ENCODE results near the gene MYRFL. TPM values are rescaled to one million over a fixed set of nuclear protein-coding genes. Genes with fewer than 3 reads are reported as not detected.

The MYRFL gene
- total and polyA plus RNA-seq, 9 donors = 0.21 to 0.94 (median 0.41) TPM

DNA sequence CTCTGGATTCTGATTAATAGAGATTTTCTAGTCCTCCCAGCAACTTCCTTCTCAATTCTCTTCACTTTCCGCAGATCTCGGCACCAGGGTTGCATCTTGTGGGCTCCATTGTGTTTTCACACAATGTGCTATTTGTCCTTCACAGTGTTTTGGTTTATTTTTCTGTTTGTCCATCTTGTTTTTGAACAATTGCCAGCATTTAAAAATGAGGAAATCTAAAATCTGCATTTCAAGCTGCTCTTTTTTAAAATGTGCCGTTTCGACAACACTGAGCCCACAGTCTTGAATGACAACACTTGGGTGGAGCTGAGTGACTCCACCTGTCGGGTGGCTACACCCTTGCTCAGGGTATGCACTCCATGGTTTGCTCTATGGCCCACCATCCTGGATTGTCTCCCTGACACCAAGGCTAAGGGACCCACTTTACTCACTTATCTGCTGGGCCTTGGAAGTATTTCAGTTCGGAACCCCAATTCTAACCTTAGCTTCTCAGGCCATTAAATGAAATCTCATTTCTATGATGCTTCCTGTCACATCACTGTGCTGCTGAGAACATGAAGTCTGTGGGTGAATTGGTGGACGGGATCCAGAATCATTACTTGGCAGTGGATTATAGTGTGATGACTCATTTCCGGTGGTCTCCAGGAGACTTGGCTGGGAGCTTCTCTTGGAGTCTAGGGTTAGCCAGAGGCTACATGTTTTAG is 3.4 kb upstream of the MYRFL start:
- WGBS (ENCODE audit: insufficient coverage) = 27% methylated on average over 3 of the region's 8 CpGs
- no peak overlapping the region for H3K4me3 ChIP-seq (ENCODE audit: low read length)

DNA sequence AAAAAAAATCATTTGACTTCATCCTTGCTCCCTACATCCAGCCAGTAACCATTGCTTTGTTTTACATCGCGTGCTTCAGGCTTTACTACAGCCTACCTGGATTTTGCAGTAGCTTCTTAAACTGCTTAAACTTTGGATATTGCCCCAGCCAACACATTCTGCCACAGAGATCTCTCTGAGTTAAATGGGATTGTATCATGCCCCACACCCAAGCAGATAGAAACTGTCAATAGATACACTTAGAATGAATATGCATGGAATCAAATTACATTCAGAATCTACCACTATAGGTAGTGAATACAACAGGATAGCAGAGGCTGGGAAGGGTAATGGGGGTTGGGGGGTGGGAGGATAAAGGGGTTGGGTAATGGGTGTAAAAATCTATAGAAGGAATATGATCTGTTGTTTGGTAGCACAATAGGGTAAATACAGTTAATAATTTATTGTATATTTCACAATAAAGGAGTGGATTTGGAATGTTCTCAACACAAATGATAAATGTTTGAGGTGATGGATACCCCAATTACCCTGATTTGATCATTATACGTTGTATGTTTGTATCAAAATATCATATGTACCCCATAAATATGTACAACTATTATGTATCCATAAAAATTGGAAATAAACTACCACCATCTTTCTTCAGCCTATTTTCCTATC is 2.7 kb upstream of the MYRFL start:
- WGBS (ENCODE audit: insufficient coverage) = 14% methylated on average over 2 of the region's 3 CpGs
- Histone ChIP-seq H3K9me3 (replicated peaks; ENCODE audit: control insufficient read depth, low read depth, low read length) (no peaks in the 10 kb centered on the region), H3K27me3 (ENCODE audit: control insufficient read depth, insufficient read depth, low read length) (no peaks in the 10 kb centered on the region), H3K4me1 (ENCODE audit: control insufficient read depth, insufficient read depth, low read length) (peaks cover 10% of the 10 kb centered on the region), H3K4me3 (ENCODE audit: low read length) (no peak overlapping the region), H3K36me3 (ENCODE audit: control insufficient read depth, insufficient read depth, low read length) (no peaks in the 10 kb centered on the region), H3K27ac (ENCODE audit: low read length) (no peak overlapping the region)
- DNase-seq = no peak

More for the DNA sequence above, 3.4 kb upstream of the MYRFL start:
- Histone ChIP-seq H3K9me3 (replicated peaks; ENCODE audit: control insufficient read depth, low read depth, low read length) (no peaks in the 10 kb centered on the region), H3K36me3 (ENCODE audit: control insufficient read depth, insufficient read depth, low read length) (no peaks in the 10 kb centered on the region), H3K27me3 (ENCODE audit: control insufficient read depth, insufficient read depth, low read length) (no peaks in the 10 kb centered on the region), H3K4me1 (ENCODE audit: control insufficient read depth, insufficient read depth, low read length) (peaks cover 10% of the 10 kb centered on the region), H3K27ac (ENCODE audit: low read length) (peak overlapping the region; percentile 74)
- peak; percentile 74 for DNase-seq

DNA sequence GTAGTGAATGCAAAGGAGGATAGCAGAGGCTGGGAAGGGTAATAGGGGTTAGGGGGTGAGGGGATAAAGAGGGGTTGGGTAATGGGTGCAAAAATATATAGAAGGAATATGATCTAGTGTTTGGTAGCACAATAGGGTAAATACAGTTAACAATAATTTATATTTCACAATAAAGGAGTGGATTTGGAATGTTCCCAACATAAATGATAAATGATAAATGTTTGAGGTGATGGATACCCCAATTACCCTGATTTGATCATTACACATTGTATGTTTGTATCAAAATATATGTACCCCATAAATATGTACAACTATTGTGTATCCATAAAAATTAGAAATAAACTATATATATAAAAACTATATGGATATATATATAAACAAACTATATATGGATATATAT is 999 bp upstream of the MYRFL start:
- Histone ChIP-seq H3K4me1 (ENCODE audit: control insufficient read depth, insufficient read depth, low read length) (peaks cover 10% of the 10 kb centered on the region), H3K4me3 (ENCODE audit: low read length) (no peak overlapping the region), H3K27me3 (ENCODE audit: control insufficient read depth, insufficient read depth, low read length) (no peaks in the 10 kb centered on the region), H3K36me3 (ENCODE audit: control insufficient read depth, insufficient read depth, low read length) (no peaks in the 10 kb centered on the region), H3K9me3 (replicated peaks; ENCODE audit: control insufficient read depth, low read depth, low read length) (no peaks in the 10 kb centered on the region), H3K27ac (ENCODE audit: low read length) (no peak overlapping the region)
- DNase-seq = no peak

DNA sequence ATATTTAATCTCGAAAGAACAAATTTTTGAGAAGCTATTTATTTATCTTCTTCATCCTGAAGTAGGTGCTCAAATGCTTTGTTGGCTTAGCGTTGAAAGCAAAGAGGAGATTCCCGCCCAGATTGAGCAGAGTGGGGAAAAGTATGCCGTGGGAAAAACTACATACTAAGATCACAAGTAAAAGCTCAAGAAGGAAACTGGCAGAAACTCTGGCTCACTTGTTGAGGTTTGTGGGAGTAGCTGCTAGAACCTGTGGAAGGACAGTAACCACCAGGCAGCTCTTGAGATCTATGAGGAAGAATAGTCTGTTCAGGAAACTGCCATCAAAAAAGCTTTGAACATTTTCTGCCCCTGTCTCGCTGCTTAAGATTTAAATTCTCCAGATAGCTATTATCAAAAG is 3.9 kb downstream of the MYRFL start:
- H3K9me3 ChIP-seq (replicated peaks; ENCODE audit: control insufficient read depth, low read depth, low read length) = no peaks in the 10 kb centered on the region
- no peak overlapping the region for H3K4me3 ChIP-seq (ENCODE audit: low read length)
- no peak overlapping the region for H3K27ac ChIP-seq (ENCODE audit: low read length)
- no peaks in the 10 kb centered on the region for H3K27me3 ChIP-seq (ENCODE audit: control insufficient read depth, insufficient read depth, low read length)
- H3K36me3 ChIP-seq (ENCODE audit: control insufficient read depth, insufficient read depth, low read length) = no peaks in the 10 kb centered on the region
- WGBS (ENCODE audit: insufficient coverage) = no CpG with 5 or more reads among the region's 5 CpGs
- no peaks in the 10 kb centered on the region for H3K4me1 ChIP-seq (ENCODE audit: control insufficient read depth, insufficient read depth, low read length)
- no peak for DNase-seq

DNA sequence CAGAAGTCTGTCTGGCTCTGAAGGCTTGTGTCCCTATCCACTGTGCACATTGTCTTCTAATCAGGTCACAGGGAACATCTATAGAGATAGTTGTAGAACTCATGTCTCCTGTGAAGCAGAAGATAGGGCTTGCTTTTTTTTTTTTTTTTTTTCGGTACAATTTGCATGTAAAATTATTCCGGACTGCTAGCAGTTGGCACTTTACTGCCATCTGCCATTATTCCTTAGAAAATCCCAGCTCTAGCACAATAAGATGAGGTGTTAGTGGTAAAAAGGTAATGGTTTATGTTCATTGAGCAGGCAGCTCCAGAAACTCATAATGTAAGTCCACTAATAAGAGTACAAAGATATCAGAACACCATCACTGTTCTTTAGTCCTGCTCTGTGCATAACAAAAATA is 8.7 kb downstream of the MYRFL start:
- no CpG with 5 or more reads among the region's 2 CpGs for WGBS (ENCODE audit: insufficient coverage)
- Histone ChIP-seq H3K27ac (ENCODE audit: low read length) (no peak overlapping the region), H3K4me1 (ENCODE audit: control insufficient read depth, insufficient read depth, low read length) (no peaks in the 10 kb centered on the region), H3K9me3 (replicated peaks; ENCODE audit: control insufficient read depth, low read depth, low read length) (no peaks in the 10 kb centered on the region), H3K27me3 (ENCODE audit: control insufficient read depth, insufficient read depth, low read length) (no peaks in the 10 kb centered on the region), H3K4me3 (ENCODE audit: low read length) (no peak overlapping the region), H3K36me3 (ENCODE audit: control insufficient read depth, insufficient read depth, low read length) (no peaks in the 10 kb centered on the region)
- DNase-seq = no peak

DNA sequence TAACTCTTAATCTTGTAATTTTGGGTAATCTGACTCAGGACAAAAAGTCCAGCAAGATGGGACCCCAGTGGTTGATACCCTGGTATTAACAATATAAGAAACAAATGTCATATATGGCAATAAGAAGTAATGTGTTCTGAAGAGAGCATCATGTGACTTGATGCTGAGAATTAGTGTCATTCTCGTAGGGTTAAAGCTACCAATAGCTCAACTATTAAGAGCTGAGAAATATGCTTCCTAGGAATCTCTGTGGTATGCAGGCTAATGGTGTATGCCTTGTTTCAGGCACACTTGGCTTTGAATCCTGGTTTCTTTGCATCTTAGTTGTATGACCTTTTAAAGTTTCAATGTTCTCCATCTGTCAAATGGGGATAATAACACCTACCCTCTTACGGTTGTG is 9.1 kb downstream of the MYRFL start:
- Histone ChIP-seq H3K27ac (ENCODE audit: low read length) (no peak overlapping the region), H3K36me3 (ENCODE audit: control insufficient read depth, insufficient read depth, low read length) (no peaks in the 10 kb centered on the region), H3K27me3 (ENCODE audit: control insufficient read depth, insufficient read depth, low read length) (no peaks in the 10 kb centered on the region), H3K9me3 (replicated peaks; ENCODE audit: control insufficient read depth, low read depth, low read length) (no peaks in the 10 kb centered on the region), H3K4me1 (ENCODE audit: control insufficient read depth, insufficient read depth, low read length) (no peaks in the 10 kb centered on the region), H3K4me3 (ENCODE audit: low read length) (no peak overlapping the region)
- WGBS (ENCODE audit: insufficient coverage) = no CpG with 5 or more reads among the region's 2 CpGs
- DNase-seq = no peak

DNA sequence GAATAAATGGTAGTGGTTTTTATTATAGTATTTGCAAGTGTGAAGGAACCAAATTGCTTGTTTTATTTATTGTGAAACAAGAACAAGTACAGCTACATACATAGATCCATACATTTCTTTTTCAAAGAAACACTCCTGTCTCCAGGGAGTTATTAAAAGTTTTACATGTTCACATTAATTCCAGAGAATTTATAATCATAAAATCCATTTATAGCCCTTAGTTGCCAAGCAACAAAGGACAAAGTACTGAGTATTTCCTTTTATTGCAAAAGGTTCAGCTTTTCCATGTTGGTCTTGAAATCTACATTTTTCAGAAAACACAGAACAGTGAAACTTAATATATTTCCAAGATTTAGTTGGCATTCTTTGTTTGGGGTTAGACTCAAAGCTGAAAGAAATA is 9.5 kb downstream of the MYRFL start:
- peak; percentile 50 for DNase-seq
- Histone ChIP-seq H3K4me1 (ENCODE audit: control insufficient read depth, insufficient read depth, low read length) (no peaks in the 10 kb centered on the region), H3K36me3 (ENCODE audit: control insufficient read depth, insufficient read depth, low read length) (no peaks in the 10 kb centered on the region)

DNA sequence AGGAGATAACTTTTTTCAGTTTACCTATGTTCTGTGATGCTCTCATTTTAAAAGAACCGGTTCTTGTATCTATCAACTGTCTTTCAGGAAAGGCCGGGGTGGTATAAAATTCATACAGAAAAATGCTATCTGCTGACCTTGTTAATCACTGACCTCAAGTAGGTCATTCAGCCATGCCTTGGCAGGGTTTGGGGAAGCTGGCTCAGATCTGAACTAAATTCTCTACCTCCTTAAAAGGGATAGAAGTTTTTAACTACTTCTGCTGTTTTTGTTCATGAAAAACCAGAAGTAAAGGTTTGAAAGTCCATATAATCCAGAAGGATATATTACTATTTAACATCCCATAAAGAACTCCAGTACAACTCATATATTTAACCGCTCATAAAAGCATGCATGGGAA is 10.1 kb downstream of the MYRFL start:
- Histone ChIP-seq H3K27me3 (ENCODE audit: control insufficient read depth, insufficient read depth, low read length) (no peaks in the 10 kb centered on the region), H3K36me3 (ENCODE audit: control insufficient read depth, insufficient read depth, low read length) (no peaks in the 10 kb centered on the region), H3K4me1 (ENCODE audit: control insufficient read depth, insufficient read depth, low read length) (no peaks in the 10 kb centered on the region), H3K9me3 (replicated peaks; ENCODE audit: control insufficient read depth, low read depth, low read length) (no peaks in the 10 kb centered on the region), H3K27ac (ENCODE audit: low read length) (no peak overlapping the region), H3K4me3 (ENCODE audit: low read length) (no peak overlapping the region)
- DNase-seq = peak; percentile 34
- no CpG with 5 or more reads among the region's 3 CpGs for WGBS (ENCODE audit: insufficient coverage)

More for the DNA sequence above, 9.5 kb downstream of the MYRFL start:
- H3K9me3 ChIP-seq (replicated peaks; ENCODE audit: control insufficient read depth, low read depth, low read length) = no peaks in the 10 kb centered on the region
- H3K4me3 ChIP-seq (ENCODE audit: low read length) = no peak overlapping the region
- H3K27me3 ChIP-seq (ENCODE audit: control insufficient read depth, insufficient read depth, low read length) = no peaks in the 10 kb centered on the region
- no peak overlapping the region for H3K27ac ChIP-seq (ENCODE audit: low read length)

DNA sequence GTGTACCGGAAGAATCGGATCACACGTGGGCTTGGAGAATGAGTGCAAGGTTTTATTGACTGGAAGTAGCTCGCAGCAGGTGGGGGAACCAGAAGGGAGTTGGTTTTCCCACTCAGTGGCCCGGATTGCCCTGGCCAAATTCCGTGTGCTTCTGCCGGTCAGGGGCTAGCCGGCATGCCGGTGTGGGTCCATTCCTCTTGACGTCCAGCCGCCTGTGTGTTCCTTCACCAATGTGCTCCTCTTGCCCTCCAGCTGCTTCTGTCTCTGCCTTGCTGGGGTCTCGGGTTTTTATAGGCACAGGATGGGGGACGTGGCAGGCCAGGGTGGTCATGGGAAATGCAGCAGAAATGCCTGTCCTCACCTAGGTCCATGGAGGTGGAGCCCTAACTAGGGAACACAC is 11.0 kb downstream of the MYRFL start:
- Histone ChIP-seq H3K27ac (ENCODE audit: low read length) (no peak overlapping the region), H3K36me3 (ENCODE audit: control insufficient read depth, insufficient read depth, low read length) (no peaks in the 10 kb centered on the region), H3K4me3 (ENCODE audit: low read length) (no peak overlapping the region), H3K9me3 (replicated peaks; ENCODE audit: control insufficient read depth, low read depth, low read length) (no peaks in the 10 kb centered on the region), H3K4me1 (ENCODE audit: control insufficient read depth, insufficient read depth, low read length) (no peaks in the 10 kb centered on the region), H3K27me3 (ENCODE audit: control insufficient read depth, insufficient read depth, low read length) (no peaks in the 10 kb centered on the region)
- no peak for DNase-seq
- 94% methylated on average over 11 of the region's 13 CpGs for WGBS (ENCODE audit: insufficient coverage)

DNA sequence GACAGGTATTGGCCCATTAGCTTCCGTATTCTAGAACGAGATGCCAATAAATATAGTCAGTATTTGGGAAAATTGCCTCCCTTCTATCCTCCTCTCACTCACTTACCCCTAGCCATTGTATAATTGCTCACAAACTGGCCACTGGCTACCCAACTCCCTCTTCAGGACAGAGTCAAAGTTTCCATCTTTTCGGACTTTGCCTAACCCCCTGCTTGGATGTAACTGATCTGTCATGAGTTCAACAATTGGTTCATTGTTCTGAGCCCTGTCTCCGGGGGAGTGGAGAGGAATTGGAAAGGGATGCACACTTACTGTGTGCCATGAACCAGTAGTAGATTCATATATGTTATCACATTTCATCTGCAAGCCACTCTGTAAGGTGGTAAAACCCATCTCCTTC is 12.2 kb downstream of the MYRFL start:
- no peaks in the 10 kb centered on the region for H3K36me3 ChIP-seq (ENCODE audit: control insufficient read depth, insufficient read depth, low read length)
- WGBS (ENCODE audit: insufficient coverage) = no CpG with 5 or more reads among the region's 4 CpGs
- no peak for DNase-seq
- no peaks in the 10 kb centered on the region for H3K9me3 ChIP-seq (replicated peaks; ENCODE audit: control insufficient read depth, low read depth, low read length)
- no peaks in the 10 kb centered on the region for H3K27me3 ChIP-seq (ENCODE audit: control insufficient read depth, insufficient read depth, low read length)
- H3K4me1 ChIP-seq (ENCODE audit: control insufficient read depth, insufficient read depth, low read length) = no peaks in the 10 kb centered on the region
- H3K4me3 ChIP-seq (ENCODE audit: low read length) = no peak overlapping the region
- no peak overlapping the region for H3K27ac ChIP-seq (ENCODE audit: low read length)
